Astrocyte of the spinal cord (primary cell): Measurements from ENCODE around the gene ASAP3.
"Not testable (repeated sequence)": the region's sequence is repeated elsewhere in the genome, so short reads cannot be mapped to it uniquely, and the experiment has no call there.

Source experiments
- DNase-seq: peaks from one replicate; pipeline ENCODE4 v3.0.0; 2011; ENCODE audit warnings: low read depth, low spot score
- H3K4me3 ChIP-seq: 2 replicates; pipeline ENCODE4 v1.5.1; 2011; ENCODE audit warnings: low read depth, mild to moderate bottlenecking, low read length, moderate library complexity
- in situ Hi-C: cut with HindIII; loops from 2 replicates; pipeline ENCODE4 v1.10.0; 2017; ENCODE audit warnings: low sequenced_read_pairs
- TF ChIP-seq, protein P1 (sequence below): IDR thresholded peaks from 2 replicates; pipeline ENCODE4 v1.5.1; 2012; ENCODE audit warnings: low read depth, mild to moderate bottlenecking, low read length, inconsistent platforms

ASAP3 gene

DNA sequence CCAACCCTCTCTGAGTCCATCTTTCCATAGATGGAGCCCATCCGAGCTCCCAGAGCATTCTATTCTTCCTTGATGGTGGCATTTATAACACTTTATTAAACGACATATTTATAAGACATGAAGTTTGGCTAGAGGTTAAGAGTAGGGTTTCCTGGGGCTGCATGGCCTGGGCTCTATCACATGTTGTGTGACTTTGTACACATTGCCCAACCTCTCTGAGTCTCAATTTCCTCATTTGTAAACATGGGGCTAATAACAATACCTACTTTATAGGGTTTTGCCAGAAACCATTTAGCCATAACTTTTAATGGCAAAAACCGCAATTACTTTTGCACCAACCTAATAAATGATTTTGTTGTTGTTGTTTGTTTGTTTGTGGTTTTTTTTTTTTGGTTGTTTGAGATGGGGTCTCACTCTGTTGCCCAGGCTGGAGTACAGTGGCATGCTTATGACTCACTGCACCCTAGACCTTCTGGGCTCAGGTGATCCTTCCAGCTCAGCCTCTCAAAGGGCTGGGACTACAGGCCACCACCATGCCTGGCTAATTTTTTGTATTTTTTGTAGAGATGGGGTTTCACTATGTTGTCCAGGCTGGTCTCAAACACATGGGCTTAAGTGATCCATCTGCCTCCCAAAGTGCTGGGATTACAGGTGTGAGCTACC lies 13.9 kb upstream of the ASAP3 start:
- TF ChIP-seq, protein P1, sequence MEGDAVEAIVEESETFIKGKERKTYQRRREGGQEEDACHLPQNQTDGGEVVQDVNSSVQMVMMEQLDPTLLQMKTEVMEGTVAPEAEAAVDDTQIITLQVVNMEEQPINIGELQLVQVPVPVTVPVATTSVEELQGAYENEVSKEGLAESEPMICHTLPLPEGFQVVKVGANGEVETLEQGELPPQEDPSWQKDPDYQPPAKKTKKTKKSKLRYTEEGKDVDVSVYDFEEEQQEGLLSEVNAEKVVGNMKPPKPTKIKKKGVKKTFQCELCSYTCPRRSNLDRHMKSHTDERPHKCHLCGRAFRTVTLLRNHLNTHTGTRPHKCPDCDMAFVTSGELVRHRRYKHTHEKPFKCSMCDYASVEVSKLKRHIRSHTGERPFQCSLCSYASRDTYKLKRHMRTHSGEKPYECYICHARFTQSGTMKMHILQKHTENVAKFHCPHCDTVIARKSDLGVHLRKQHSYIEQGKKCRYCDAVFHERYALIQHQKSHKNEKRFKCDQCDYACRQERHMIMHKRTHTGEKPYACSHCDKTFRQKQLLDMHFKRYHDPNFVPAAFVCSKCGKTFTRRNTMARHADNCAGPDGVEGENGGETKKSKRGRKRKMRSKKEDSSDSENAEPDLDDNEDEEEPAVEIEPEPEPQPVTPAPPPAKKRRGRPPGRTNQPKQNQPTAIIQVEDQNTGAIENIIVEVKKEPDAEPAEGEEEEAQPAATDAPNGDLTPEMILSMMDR: no peak
- no peak overlapping the region for H3K4me3 ChIP-seq
- in situ Hi-C loops: no loop called here
- DNase-seq: no peak

DNA sequence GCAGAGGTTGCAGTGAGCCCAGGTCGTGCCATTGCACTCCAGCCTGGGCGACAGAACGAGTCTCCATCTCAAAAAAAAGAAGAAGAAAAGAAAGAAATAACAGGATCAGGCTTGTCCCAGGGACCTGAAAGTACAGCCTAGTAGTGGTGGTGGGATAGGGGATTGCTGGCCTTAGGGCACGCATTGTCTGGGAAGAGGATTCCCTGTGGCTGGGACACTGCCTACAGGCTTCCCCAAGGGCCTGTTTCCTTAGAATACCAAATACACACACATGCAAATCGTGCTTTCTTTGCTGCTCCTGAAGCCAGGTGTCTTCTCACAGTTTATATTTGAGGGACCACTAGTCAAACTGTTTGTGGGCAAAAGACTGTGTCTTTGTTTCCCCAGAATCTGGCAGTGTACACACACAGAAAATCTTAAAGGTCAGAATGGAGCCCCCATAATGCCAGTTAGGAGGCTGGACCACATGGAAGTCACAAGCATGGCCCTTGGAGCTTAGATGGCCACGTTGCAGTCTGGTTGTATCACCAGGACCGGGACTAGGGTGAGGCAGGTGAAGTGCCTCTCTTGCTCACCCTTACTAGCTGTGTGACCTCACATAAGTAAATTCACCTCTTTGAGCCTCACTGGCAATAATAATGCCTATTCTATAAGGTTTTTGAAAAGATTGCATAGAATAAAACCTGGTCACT lies 12.7 kb upstream of the ASAP3 start:
- H3K4me3 ChIP-seq: no peak overlapping the region
- no peak for DNase-seq
- TF ChIP-seq, protein P1: no peak
- in situ Hi-C loops: no loop called here

DNA sequence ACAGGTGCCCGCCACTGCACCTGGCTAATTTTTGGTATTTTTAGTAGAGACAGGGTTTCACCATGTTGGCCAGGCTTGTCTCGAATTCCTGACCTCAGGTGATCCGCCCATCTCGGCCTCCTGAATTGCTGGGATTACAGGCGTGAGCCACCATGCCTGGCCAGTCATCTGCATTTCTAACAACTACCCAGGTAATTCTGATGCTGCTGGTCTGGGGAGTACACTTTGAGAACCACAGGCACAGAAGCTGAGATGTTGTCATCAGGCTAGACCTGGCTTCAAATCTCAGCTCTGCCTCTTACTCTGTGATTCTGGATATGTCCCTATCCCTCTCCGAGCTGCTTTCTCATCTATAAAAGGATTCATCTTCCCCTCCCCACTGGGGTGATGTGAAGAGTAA lies 10.9 kb upstream of the ASAP3 start:
- H3K4me3 ChIP-seq, DNase-seq, in situ Hi-C loops: not testable (repeated sequence)

DNA sequence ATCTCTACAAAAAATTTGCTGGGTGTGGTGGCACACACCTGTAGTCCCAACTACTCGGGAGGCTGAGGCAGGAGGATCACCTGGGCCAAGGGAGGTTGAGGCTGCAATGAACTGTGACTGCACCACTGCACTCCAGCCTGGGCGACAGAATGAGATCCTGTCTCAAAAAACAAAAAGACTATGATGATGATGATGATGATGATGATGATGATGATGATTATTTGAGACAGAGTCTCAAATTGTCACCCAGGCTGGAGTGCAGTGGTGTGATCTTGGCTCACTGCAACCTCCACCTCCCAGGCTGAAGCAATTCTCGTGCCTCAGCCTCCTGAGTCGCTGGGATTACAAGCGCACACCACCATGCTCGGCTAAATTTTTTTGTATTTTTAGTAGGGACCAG lies 8.8 kb upstream of the ASAP3 start:
- DNase-seq, in situ Hi-C loops: not testable (repeated sequence)

DNA sequence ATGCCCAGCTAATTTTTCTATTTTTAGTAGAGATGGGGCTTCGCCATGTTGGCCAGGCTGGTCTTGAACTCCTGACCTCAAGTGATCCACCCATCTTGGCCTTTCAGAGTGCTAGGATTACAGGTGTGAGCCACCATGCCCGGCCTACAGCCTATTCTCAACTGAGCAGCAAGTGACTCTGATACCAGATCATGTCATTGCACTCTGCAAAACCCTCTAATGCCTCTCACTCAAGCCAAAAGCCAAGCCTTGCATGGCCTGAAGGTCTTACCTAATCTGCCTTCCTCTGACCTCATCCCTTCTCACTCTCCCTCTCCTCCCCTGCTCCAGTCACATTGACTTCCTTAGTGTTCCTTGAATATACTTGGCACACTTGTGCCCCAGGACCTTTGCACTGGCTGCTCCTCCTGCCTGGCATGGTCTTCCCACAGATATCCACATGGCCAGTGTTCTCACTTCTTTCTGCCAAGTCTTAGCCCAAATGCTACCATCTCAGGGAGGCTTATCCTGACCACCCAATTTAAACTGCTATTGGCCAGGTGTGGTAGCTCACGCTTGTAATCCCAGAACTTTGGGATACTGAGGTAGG lies 8.2 kb upstream of the ASAP3 start:
- TF ChIP-seq, protein P1: no peak
- no peak for DNase-seq
- in situ Hi-C loops: no loop called here
- H3K4me3 ChIP-seq: no peak overlapping the region

More for the DNA sequence above, 8.8 kb upstream of the ASAP3 start:
- not testable (repeated sequence) for H3K4me3 ChIP-seq

DNA sequence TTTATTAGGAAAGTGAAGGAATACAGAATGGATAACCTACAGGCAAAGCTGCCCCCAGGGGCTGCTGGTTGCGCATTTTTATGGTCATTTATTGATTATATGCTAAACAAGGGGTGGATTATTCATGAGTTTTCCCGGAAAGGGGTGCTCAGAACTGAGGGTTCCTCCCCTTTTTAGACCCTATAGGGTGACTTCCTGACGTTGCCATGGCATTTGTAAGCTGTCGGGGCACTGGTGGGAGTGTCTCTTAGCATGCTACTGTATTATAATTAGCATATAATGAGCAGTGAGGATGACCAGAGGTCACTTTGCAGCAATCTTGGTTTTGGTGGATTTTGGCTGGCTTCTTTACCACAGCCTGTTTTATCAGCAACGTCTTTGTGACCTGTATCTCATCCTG lies 5.9 kb upstream of the ASAP3 start:
- TF ChIP-seq, protein P1: no peak
- in situ Hi-C loops: no loop called here
- DNase-seq: no peak
- H3K4me3 ChIP-seq: no peak overlapping the region

DNA sequence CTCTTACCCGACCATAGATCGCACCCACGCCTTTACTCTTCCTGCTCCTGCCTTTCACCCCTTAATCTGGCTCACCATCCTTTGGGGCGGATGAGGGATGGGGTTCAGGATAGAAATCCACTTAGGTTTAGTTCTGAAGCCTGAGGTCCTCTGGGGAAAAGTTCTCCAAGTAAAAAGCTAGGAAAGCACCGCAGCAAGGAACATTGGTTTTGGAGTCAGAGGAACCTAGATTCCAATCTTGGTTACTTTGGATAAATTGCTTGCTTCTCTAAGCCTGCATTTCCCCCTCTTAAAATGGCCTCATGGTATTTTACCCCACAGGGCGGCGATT lies 988 bp upstream of the ASAP3 start:
- TF ChIP-seq, protein P1: no peak
- H3K4me3 ChIP-seq: no peak overlapping the region
- no peak for DNase-seq
- in situ Hi-C loops: no loop called here
